ENCODE data around the gene FAIM2. TPM values are rescaled to one million over a fixed set of nuclear protein-coding genes. Genes with fewer than 3 reads are reported as not detected.

FAIM2 gene
- total and polyA plus RNA-seq, 10 of the 15 experiments (the other 5 are each of a cell fraction or from before 2014, with no cell fraction given) = not detected

DNA sequence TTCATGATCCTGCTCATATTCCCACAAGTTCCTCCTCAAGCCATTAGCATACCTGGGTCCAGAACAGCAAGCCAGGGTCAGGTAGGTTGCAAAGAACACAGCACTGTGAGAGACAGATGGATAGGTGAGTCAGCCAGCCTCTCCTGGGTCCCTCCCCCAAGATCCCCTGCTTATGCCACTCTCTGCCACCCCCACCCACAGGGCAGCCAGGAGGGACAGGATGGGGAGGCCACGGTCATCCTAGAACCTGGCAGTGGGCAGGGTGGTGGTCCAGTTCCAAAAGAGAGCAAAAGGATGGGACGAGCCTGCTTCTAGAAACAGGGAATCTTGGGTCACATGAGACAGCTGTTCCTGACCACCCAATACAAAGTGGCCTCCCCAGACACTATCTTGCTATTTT is 12.7 kb downstream of the FAIM2 start (continued):
- no peak for TF ChIP-seq SUPT20H (IDR thresholded peaks at IDR 0.05; ENCODE audit: borderline replicate concordance, control insufficient read depth, low read depth, low read length)

DNA sequence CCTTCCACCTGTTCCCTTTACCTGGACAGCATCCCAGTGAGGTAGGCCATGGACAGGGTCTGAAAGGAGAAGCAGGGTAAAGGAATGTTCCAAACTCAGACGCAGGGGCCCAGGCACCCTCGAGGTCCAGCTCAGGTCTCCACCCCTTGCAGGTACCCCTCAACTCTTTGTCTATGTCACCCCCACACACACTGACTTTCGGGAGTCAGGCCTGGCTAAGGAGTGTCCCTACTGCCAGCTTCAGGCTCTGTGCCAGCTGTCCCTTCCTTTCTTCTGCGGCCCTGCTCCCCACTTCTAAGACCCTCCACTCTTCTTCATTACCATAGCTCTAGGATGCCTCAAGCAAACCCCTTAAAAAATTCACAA is 13.6 kb downstream of the FAIM2 start:
- in situ Hi-C loops (cut with MboI) = no loop called here
- Histone ChIP-seq H3K4me3 (no peak overlapping the region), H3K9ac (ENCODE audit: control insufficient read depth, insufficient read depth, low read length) (no peak overlapping the region), H3K27me3 (replicated peaks in 1 of 2; ENCODE audit: control insufficient read depth in 2 of 2, insufficient read depth in 2 of 2, low read length in 1 of 2) (peaks cover 0 to 1% of the 10 kb centered on the region in 2 experiments; a peak in 2 of 4 replicates), H3K79me2 (ENCODE audit: control insufficient read depth, insufficient read depth, low read length) (no peaks in the 10 kb centered on the region), H3K36me3 (ENCODE audit: control insufficient read depth in 2 of 2, insufficient read depth in 2 of 2, low read length in 1 of 2) (no peaks in the 10 kb centered on the region), H2AFZ (ENCODE audit: control insufficient read depth, low read depth, low read length) (no peak overlapping the region), H3K4me2 (ENCODE audit: control insufficient read depth, insufficient read depth) (no peak overlapping the region), H3K4me1 (ENCODE audit: control insufficient read depth, insufficient read depth, low read length) (no peaks in the 10 kb centered on the region), H3K27ac (ENCODE audit: control insufficient read depth, insufficient read depth) (no peak overlapping the region), H4K20me1 (ENCODE audit: control insufficient read depth, insufficient read depth) (no peaks in the 10 kb centered on the region), H3K9me3 (replicated peaks; ENCODE audit: control insufficient read depth, insufficient read depth, low read length) (no peaks in the 10 kb centered on the region)
- 6% methylated on average over 4 of the region's 4 CpGs for WGBS (ENCODE audit: insufficient coverage, insufficient replicate concordance, low lambda C conversion rate, missing lambda C conversion rate)
- no peak for FAIRE-seq
- SMC1A ChIA-PET (ENCODE audit: uncharacterized antibody, unreplicated experiment) = no interaction called here
- RAD21 ChIA-PET (ENCODE audit: unreplicated experiment) = no interaction called here
- no peak for DNase-seq (ENCODE audit: low read depth, low spot score)
- CTCF ChIA-PET = no interaction called here
- POLR2A ChIA-PET = no interaction called here
- intact Hi-C loops (cut with micrococcal nuclease; ENCODE audit: unreplicated experiment) = no loop called here
- no peak for ATAC-seq
- TF ChIP-seq ATF2 (IDR thresholded peaks at IDR 0.05; ENCODE audit: low read length) (no peak), ATF3 (IDR thresholded peaks at IDR 0.05; ENCODE audit: borderline replicate concordance, extremely low read depth, low read depth, low read length) (no peak), BHLHE40 (IDR thresholded peaks at IDR 0.05; ENCODE audit: borderline replicate concordance in 1 of 2, low read depth in 2 of 2, low read length in 1 of 2) (no peak), ZNF217 (IDR thresholded peaks at IDR 0.05) (no peak)
- no TSS peak for BruUV-seq (replicated peaks)

Data from GM12878 (cell line).